Neural cell (in vitro differentiated cells): ENCODE data around the gene CCND1. TPM values are rescaled to one million over a fixed set of nuclear protein-coding genes. Genes with fewer than 3 reads are reported as not detected.

ENCODE experiments used
- polyA plus RNA-seq: library from polyadenylated mRNA; depleted of rRNA; stranded (reverse); fragments of >200 nt; gene quantifications from 2 replicates; pipeline ENCODE4 v1.2.3, GENCODE V29; 2014

Gene CCND1
- polyA plus RNA-seq, 1 donor from 2014 or later: 2.7 TPM

Other genes with a start within 250 kb of the CCND1 start
- gene LINC01488, start 159.5 kb upstream of the CCND1 start, polyA plus RNA-seq: not detected in 2 replicates
- 44.4 and 47.9 TPM in 2 replicates for gene LTO1, start 34.2 kb downstream of the CCND1 start, polyA plus RNA-seq
- 4.6 and 6.2 TPM in 2 replicates for gene FGF19, start 62.9 kb downstream of the CCND1 start, polyA plus RNA-seq
- gene FGF4, start 134.2 kb downstream of the CCND1 start, polyA plus RNA-seq: not detected in 2 replicates
- 3.7 and 6.0 TPM in 2 replicates for gene FGF3, start 178.3 kb downstream of the CCND1 start, polyA plus RNA-seq